Breast epithelium (tissue), 4 donors: Measurements from ENCODE around the gene RASA3. TPM values are rescaled to one million over a fixed set of nuclear protein-coding genes. Genes with fewer than 3 reads are reported as not detected.
"Not testable (repeated sequence)": the region's sequence is repeated elsewhere in the genome, so short reads cannot be mapped to it uniquely, and the experiment has no call there.

Experiments
- DNase-seq, 2 donors: peaks; one replicate each; pipeline ENCODE4 v3.0.0-alpha.2; 2019; ENCODE audit warnings: low spot score in 2 of 2
- H3K27ac ChIP-seq, 2 donors: fragments of 200-600 bp; sonication (generic) in 1 of 2; one replicate each; pipeline ENCODE4 v1.5.1; 2016 to 2019; ENCODE audit warnings: mild to moderate bottlenecking in 1 of 2
- H3K27me3 ChIP-seq, 2 donors: fragments of 200-600 bp; sonication (generic) in 1 of 2; one replicate each; pipeline versions ENCODE4 v1.5.1 to v1.6.0; 2017 to 2019; ENCODE audit warnings: control low read depth in 1 of 2, mild to moderate bottlenecking in 1 of 2
- H3K36me3 ChIP-seq: fragments of 200-600 bp; one replicate; pipeline ENCODE4 v1.5.1; 2019
- H3K4me1 ChIP-seq, 2 donors: fragments of 200-600 bp; sonication (generic); one replicate each; pipeline ENCODE4 v1.5.1; 2016 to 2019; ENCODE audit warnings: control low read depth in 1 of 2
- H3K4me3 ChIP-seq, 3 donors: fragments of 200-600 bp; sonication (generic); 1 replicate in 2 of 3; 2 replicates in 1 of 3; pipeline ENCODE4 v1.5.1; 2016 to 2019; ENCODE audit warnings: mild to moderate bottlenecking in 3 of 3, moderate library complexity in 2 of 3
- H3K9me3 ChIP-seq, 2 donors: fragments of 200-600 bp; sonication (generic) in 1 of 2; one replicate each; pipeline ENCODE4 v1.5.1; 2016 to 2019; ENCODE audit warnings: control low read depth in 1 of 2
- POLR2A ChIP-seq: fragments of 450-650 bp; IDR thresholded peaks from one replicate; pipeline ENCODE4 v1.6.1; 2016; ENCODE audit warnings: antibody characterized with exemption, mild to moderate bottlenecking, moderate library complexity
- POLR2AphosphoS5 ChIP-seq, 3 donors: sonication (generic); formaldehyde crosslinking; IDR thresholded peaks; one replicate each; pipeline ENCODE4 v1.6.1; 2017; ENCODE audit warnings: antibody characterized with exemption in 3 of 3
- intact Hi-C: fragments of 100-400 bp; cut with DNase I; formaldehyde crosslinking; loops from one replicate; pipeline ENCODE4 v1.15.1; 2023; ENCODE audit warnings: low total_unique reads
- total RNA-seq, 3 donors: library from RNA; depleted of rRNA; stranded (reverse); fragments of >200 nt; gene quantifications; one replicate each; pipeline ENCODE4 v1.1.0, GENCODE V29; 2016
- TF ChIP-seq, protein P1 (sequence below), 3 donors: fragments of 450-650 bp; IDR thresholded peaks; one replicate each; pipeline ENCODE4 v1.5.1; 2016 to 2017; ENCODE audit warnings: antibody characterized with exemption in 3 of 3, mild to moderate bottlenecking in 3 of 3, moderate library complexity in 3 of 3

RASA3 gene
- total RNA-seq, 3 donors from 2014 or later: 14.2 to 54.9 (median 31.5) TPM

DNA sequence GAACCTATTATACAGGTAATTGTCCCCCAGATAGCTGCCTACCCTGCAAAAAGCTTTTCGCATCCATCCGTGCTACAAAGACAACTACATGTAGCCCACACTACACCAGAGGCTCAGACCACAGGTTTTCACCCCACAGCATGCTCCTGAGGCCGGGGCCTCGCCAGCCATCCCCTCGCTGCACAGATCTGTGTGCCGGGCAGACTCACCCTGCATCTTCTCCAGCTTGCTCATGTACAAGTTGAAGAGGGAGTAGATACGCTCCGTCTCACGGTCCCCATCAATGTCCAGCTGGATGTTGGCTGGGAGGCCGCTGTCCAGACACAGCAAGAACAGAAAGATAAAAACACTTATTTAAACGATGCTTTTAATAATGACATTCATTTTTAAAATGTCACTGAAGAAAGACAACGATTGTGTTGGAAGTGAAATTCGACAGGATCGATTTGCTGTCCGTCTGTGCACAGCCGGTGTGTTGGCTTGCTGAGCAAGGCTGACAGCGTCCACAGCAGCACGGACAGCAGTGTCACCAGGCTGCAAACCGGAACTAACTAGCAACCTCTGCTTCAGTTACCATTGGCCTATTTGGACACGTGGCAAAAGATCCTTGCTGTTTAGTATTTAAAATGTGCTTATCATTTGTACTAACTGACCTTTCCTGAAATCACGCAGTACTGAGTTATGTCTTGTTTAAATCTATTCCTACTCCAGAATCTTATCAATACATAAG lies 140.0 kb downstream of the RASA3 start:
- Histone ChIP-seq H3K27ac (no peak overlapping the region), H3K4me1 (no peaks in the 10 kb centered on the region), H3K36me3 (no peaks in the 10 kb centered on the region), H3K27me3 (no peaks in the 10 kb centered on the region), H3K4me3 (no peak overlapping the region), H3K9me3 (no peaks in the 10 kb centered on the region)
- no peak for DNase-seq
- TF ChIP-seq POLR2A: no peak
- TF ChIP-seq, protein P1, sequence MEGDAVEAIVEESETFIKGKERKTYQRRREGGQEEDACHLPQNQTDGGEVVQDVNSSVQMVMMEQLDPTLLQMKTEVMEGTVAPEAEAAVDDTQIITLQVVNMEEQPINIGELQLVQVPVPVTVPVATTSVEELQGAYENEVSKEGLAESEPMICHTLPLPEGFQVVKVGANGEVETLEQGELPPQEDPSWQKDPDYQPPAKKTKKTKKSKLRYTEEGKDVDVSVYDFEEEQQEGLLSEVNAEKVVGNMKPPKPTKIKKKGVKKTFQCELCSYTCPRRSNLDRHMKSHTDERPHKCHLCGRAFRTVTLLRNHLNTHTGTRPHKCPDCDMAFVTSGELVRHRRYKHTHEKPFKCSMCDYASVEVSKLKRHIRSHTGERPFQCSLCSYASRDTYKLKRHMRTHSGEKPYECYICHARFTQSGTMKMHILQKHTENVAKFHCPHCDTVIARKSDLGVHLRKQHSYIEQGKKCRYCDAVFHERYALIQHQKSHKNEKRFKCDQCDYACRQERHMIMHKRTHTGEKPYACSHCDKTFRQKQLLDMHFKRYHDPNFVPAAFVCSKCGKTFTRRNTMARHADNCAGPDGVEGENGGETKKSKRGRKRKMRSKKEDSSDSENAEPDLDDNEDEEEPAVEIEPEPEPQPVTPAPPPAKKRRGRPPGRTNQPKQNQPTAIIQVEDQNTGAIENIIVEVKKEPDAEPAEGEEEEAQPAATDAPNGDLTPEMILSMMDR (IDR thresholded peaks at IDR 0.05): no peak
- TF ChIP-seq POLR2AphosphoS5 (IDR thresholded peaks at IDR 0.05): no peak
- intact Hi-C loops: no loop called here

DNA sequence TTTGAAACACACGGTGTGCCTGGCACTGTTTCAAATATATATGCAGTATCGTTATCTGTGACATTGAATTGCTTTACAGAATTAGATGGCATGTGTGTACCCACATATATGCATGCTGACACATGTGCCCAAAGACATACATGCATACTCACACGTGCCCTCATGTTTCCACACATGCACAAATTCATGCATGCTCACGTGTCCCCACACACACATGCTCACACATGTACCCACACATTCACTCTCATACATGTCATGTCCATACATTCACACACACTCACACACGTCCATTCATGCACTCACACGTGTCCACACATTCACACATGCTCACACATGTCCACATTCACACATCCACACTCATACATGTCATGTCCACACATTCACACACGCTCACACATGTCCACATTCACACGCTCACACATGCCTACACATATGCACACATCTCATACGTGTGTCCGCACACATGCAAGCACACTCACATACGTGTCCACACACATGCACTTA lies 140.7 kb downstream of the RASA3 start:
- Histone ChIP-seq H3K4me3 (no peak overlapping the region), H3K27ac (no peak overlapping the region), H3K4me1 (no peaks in the 10 kb centered on the region), H3K36me3 (no peaks in the 10 kb centered on the region), H3K9me3 (no peaks in the 10 kb centered on the region), H3K27me3 (no peaks in the 10 kb centered on the region)
- intact Hi-C loops: no loop called here
- no peak for DNase-seq
- TF ChIP-seq POLR2AphosphoS5 (IDR thresholded peaks at IDR 0.05) (no peak), POLR2A (no peak)
- TF ChIP-seq, protein P1 (IDR thresholded peaks at IDR 0.05): no peak

DNA sequence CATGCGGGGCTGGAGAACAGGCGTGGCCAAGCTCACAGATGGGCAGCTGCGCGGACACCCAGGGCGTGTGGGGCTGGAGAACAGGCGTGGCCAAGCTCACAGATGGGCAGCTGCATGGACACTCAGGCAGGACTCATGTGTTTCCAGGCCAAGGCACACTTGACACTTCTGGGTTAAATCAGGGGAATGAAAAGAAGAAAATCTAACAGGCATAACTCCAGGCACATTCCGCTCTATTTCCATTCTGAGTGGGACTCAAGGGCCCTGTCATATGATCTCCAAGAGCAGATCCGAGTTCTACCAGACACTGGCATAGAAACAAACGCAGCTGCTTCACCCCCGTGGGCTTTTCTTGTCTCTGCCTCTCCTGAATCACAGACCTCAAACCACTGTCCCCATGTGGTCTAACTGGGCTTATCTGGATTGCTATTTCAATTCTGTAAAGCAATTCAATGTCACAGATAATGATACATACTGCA lies 141.2 kb downstream of the RASA3 start:
- intact Hi-C loops: no loop called here
- H3K27me3 ChIP-seq: no peaks in the 10 kb centered on the region
- H3K4me1 ChIP-seq: no peaks in the 10 kb centered on the region
- no peak for DNase-seq
- no peak for TF ChIP-seq POLR2AphosphoS5 (IDR thresholded peaks at IDR 0.05)
- no peak for TF ChIP-seq POLR2A
- TF ChIP-seq, protein P1 (IDR thresholded peaks at IDR 0.05): no peak
- H3K9me3 ChIP-seq: no peaks in the 10 kb centered on the region
- H3K36me3 ChIP-seq: no peaks in the 10 kb centered on the region
- no peak overlapping the region for H3K4me3 ChIP-seq
- H3K27ac ChIP-seq: no peak overlapping the region

DNA sequence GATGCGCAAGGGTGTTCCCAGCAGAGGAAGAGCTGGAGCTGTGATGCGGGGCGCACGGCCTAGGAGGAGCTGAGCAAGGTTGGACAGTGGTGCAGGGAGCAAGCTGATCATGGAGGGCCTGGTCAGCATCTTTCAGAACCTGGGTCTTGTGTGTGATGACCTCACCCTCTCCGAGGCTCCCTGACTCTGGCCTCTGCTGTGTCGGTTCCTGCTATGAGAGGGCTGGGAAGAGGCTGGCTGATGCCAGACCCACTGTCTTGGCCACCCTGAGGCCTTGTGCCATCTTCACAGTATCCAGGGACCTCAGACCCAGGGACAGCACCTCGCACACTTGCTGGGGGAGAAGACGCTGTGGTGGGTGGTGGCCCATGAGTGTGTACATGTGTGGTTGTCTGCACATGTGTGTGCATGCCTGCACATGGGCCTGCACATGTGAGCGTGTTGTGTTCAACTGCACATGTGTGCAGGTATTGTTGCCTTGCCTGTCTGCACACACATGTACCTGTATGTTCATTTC lies 142.0 kb downstream of the RASA3 start:
- TF ChIP-seq POLR2AphosphoS5 (IDR thresholded peaks at IDR 0.05): no peak
- TF ChIP-seq, protein P1 (IDR thresholded peaks at IDR 0.05): no peak
- no peak for TF ChIP-seq POLR2A
- no peaks in the 10 kb centered on the region for H3K27me3 ChIP-seq
- intact Hi-C loops: no loop called here
- no peak overlapping the region for H3K4me3 ChIP-seq
- no peaks in the 10 kb centered on the region for H3K4me1 ChIP-seq
- H3K9me3 ChIP-seq: no peaks in the 10 kb centered on the region
- H3K36me3 ChIP-seq: no peaks in the 10 kb centered on the region
- no peak overlapping the region for H3K27ac ChIP-seq
- no peak for DNase-seq

DNA sequence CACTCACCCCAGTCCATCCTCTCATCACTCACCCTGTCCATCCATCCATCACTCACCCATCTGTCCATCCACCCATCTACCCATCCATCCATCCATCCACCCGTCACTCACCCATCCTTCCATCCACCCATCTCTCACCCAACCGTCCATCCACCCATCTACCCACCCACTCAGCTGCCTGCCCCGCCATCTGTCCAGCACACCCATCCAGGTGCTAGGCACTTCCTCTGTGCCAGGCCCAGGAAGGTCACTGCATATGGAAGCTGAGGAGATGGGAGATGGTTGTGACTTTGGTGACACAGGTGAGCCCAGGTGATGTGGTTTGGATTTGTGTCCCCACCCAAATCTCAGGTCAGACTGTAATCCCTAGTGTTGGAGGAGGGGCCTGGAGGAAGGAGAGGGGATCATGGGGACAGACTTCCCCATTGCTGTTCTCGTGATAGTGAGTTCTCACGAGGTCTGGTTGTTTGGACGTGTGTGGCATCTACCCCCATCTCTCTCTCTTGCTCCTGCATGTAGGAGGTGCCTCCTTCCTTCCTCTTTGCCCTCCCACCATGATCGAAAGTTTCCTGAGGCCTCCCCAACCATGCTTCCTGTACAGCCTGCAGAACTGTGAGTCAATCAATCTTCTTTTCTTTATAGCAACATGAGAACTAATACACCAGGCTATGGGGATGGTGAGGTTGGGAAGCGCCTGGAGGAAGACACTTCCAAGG lies 142.7 kb downstream of the RASA3 start:
- H3K4me1 ChIP-seq: no peaks in the 10 kb centered on the region
- TF ChIP-seq POLR2A (no peak), POLR2AphosphoS5 (IDR thresholded peaks at IDR 0.05) (no peak)
- TF ChIP-seq, protein P1 (IDR thresholded peaks at IDR 0.05): no peak
- no peaks in the 10 kb centered on the region for H3K36me3 ChIP-seq
- intact Hi-C loops: no loop called here
- no peak for DNase-seq
- H3K27ac ChIP-seq: no peak overlapping the region
- no peaks in the 10 kb centered on the region for H3K27me3 ChIP-seq
- H3K9me3 ChIP-seq: no peaks in the 10 kb centered on the region
- H3K4me3 ChIP-seq: no peak overlapping the region

DNA sequence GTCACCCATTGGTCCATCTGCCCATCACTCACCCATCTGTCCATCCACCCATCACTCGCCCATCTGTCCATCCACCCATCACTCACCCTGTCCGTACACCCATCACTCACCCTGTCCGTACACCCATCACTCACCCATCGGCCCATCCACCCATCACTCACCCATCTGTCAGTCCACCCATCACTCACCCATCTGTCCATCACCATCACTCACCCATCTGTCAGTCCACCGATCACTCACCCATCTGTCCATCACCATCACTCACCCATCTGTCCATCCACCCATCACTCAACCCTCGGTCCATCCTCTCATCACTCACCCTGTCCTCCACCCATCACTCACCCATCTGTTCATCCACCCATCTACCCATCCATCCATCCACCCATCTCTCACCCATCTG lies 143.6 kb downstream of the RASA3 start:
- H3K27me3 ChIP-seq, H3K36me3 ChIP-seq, H3K27ac ChIP-seq, H3K4me1 ChIP-seq, intact Hi-C loops, H3K4me3 ChIP-seq, H3K9me3 ChIP-seq, DNase-seq: not testable (repeated sequence)
